Epithelial cell of esophagus (primary cell): ENCODE data around the gene NR2F1.
A peak's percentile ranks its signal among the peaks of the same experiment; 100 is the strongest.

Experiments
- DNase-seq: peaks from one replicate; pipeline ENCODE4 v3.0.0; 2010; ENCODE audit warnings: low read depth
- H3K4me3 ChIP-seq: 2 replicates; pipeline ENCODE4 v1.5.1; 2011; ENCODE audit warnings: mild to moderate bottlenecking, low read length, control low read depth
- CTCF ChIP-seq: IDR thresholded peaks from 2 replicates; pipeline ENCODE4 v1.5.1; 2011; ENCODE audit warnings: low read depth, mild to moderate bottlenecking, low read length, control low read depth, inconsistent platforms; ENCODE audit not compliant: insufficient read depth; ENCODE audit errors: missing control alignments

NR2F1 gene

GRCh38 chr5:93570294-93571113 lies 12.5 kb upstream of the NR2F1 start:
- no peak overlapping the region for H3K4me3 ChIP-seq
- no peak for TF ChIP-seq CTCF
- DNase-seq, result no peak

GRCh38 chr5:93571114-93571949 lies 11.7 kb upstream of the NR2F1 start:
- no peak for DNase-seq
- H3K4me3 ChIP-seq, result no peak overlapping the region
- TF ChIP-seq CTCF, result no peak

- DNase-seq, result no peak
- peak overlapping the region; percentile 19 for H3K4me3 ChIP-seq
- TF ChIP-seq CTCF, result no peak
These were observed 10.9 kb upstream of the NR2F1 start for GRCh38 chr5:93572101-93572607.

- TF ChIP-seq CTCF, result no peak
- peak overlapping the region; percentile 19 for H3K4me3 ChIP-seq
- peak; percentile 49 for DNase-seq
These were observed 10.2 kb upstream of the NR2F1 start for GRCh38 chr5:93572608-93573353.

- H3K4me3 ChIP-seq, result no peak overlapping the region
- TF ChIP-seq CTCF, result no peak
- DNase-seq, result no peak
These were observed 9.4 kb upstream of the NR2F1 start for GRCh38 chr5:93573354-93574351.
